IMR-90 (cell line): ENCODE results near the gene INF2. TPM values are rescaled to one million over a fixed set of nuclear protein-coding genes. Genes with fewer than 3 reads are reported as not detected.
A peak's percentile ranks its signal among the peaks of the same experiment; 100 is the strongest.

ENCODE experiments used
- ATAC-seq: fragments of 200-7000 bp; cut with Tn5 transposase; 2 replicates; pipeline ENCODE4 v1.9.1; 2020; ENCODE audit warnings: low read depth, mild to moderate bottlenecking, moderate library complexity
- BruUV-seq: library from RNA; stranded (reverse); fragments of 400-500 nt; replicated peaks from 2 replicates; lab custom pipeline; 2021; lab: Mats Ljungman, UMichigan
- CTCF ChIA-PET: fragments of 300-600 bp; formaldehyde crosslinking; extraction: SDS; loops from one replicate; lab custom pipeline; 2021; ENCODE audit warnings: antibody characterized with exemption; lab: Yijun Ruan, JAX
- POLR2A ChIA-PET: fragments of 300-600 bp; sonication (Branson Sonifier 250); formaldehyde crosslinking; loops from one replicate; lab custom pipeline; 2022; ENCODE audit warnings: antibody characterized with exemption; ENCODE audit not compliant: unreplicated experiment; lab: Charles Lee
- DNase-seq: peaks from one replicate; pipeline ENCODE4 v3.0.0; 2013
- H2AFZ ChIP-seq: replicated peaks from 2 replicates; pipeline ENCODE3; 2013; ENCODE audit warnings: low read length, mild to moderate bottlenecking; ENCODE audit not compliant: poor library complexity
- H2AK5ac ChIP-seq: 2 replicates; pipeline ENCODE4 v1.6.1; 2013; ENCODE audit warnings: low read depth, low read length, inconsistent platforms
- H2AK9ac ChIP-seq: replicated peaks from 2 replicates; pipeline ENCODE3; 2013; ENCODE audit warnings: mild to moderate bottlenecking, low read depth, low read length, moderate library complexity; ENCODE audit not compliant: poor library complexity
- H2BK120ac ChIP-seq: 2 replicates; pipeline ENCODE4 v1.6.1; 2013; ENCODE audit warnings: low read depth, low read length, inconsistent platforms
- H2BK15ac ChIP-seq: 3 replicates; pipeline ENCODE4 v1.6.1; 2013; ENCODE audit warnings: low read depth, low read length, inconsistent platforms
- H2BK20ac ChIP-seq: 2 replicates; pipeline ENCODE4 v1.6.1; 2013; ENCODE audit warnings: low read depth, mild to moderate bottlenecking, inconsistent platforms, low read length, moderate library complexity
- H2BK5ac ChIP-seq: 2 replicates; pipeline ENCODE4 v1.6.1; 2013; ENCODE audit warnings: mild to moderate bottlenecking, low read depth, low read length, inconsistent platforms; ENCODE audit not compliant: poor library complexity, severe bottlenecking
- H3K14ac ChIP-seq: replicated peaks from 2 replicates; pipeline ENCODE4 v1.6.1; 2013; ENCODE audit warnings: low read depth, low read length, inconsistent platforms
- H3K18ac ChIP-seq: 2 replicates; pipeline ENCODE4 v1.6.1; 2013; ENCODE audit warnings: low read depth, low read length, control low read depth
- H3K23ac ChIP-seq: 2 replicates; pipeline ENCODE4 v1.6.1; 2013; ENCODE audit warnings: low read depth, low read length, inconsistent platforms
- H3K27ac ChIP-seq: 2 replicates; pipeline ENCODE4 v1.5.1; 2013; ENCODE audit warnings: mild to moderate bottlenecking, control low read depth, low read length; ENCODE audit not compliant: insufficient read depth
- H3K27me3 ChIP-seq: 2 replicates; pipeline ENCODE4 v1.6.1; 2013; ENCODE audit warnings: low read length; ENCODE audit not compliant: control insufficient read depth, insufficient read depth
- H3K36me3 ChIP-seq: 2 replicates; pipeline ENCODE4 v1.6.1; 2013; ENCODE audit warnings: low read length, mixed read lengths; ENCODE audit not compliant: control insufficient read depth, insufficient read depth
- H3K4ac ChIP-seq: 2 replicates; pipeline ENCODE4 v1.6.1; 2013; ENCODE audit warnings: low read depth, low read length, inconsistent platforms
- H3K4me1 ChIP-seq: 2 replicates; pipeline ENCODE4 v1.6.1; 2013; ENCODE audit warnings: low read length, mixed read lengths; ENCODE audit not compliant: control insufficient read depth, insufficient read depth
- H3K4me2 ChIP-seq: 2 replicates; pipeline ENCODE4 v1.6.1; 2013; ENCODE audit warnings: low read depth, mild to moderate bottlenecking, control low read depth, low read length, moderate library complexity
- H3K4me3 ChIP-seq: 2 replicates; pipeline ENCODE4 v1.5.1; 2013; ENCODE audit warnings: low read depth, mild to moderate bottlenecking, control low read depth, low read length, moderate library complexity; ENCODE audit not compliant: insufficient read depth
- H3K56ac ChIP-seq: 2 replicates; pipeline ENCODE4 v1.6.1; 2013; ENCODE audit warnings: low read length, inconsistent platforms; ENCODE audit not compliant: insufficient read depth; ENCODE audit errors: extremely low read depth
- H3K79me1 ChIP-seq, 2 experiments: 2 replicates each; pipeline ENCODE4 v1.6.1; 2013; ENCODE audit warnings: low read length in 2 of 2, inconsistent platforms in 1 of 2, low read depth in 1 of 2
- H3K9ac ChIP-seq: 2 replicates; pipeline ENCODE4 v1.6.1; 2013; ENCODE audit warnings: low read depth, low read length, control low read depth
- H3K9me1 ChIP-seq: 2 replicates; pipeline ENCODE4 v1.6.1; 2013; ENCODE audit warnings: low read length, inconsistent platforms; ENCODE audit not compliant: insufficient read depth
- H3K9me3 ChIP-seq: 2 replicates; pipeline ENCODE4 v1.6.1; 2013; ENCODE audit warnings: low read length; ENCODE audit not compliant: control insufficient read depth, insufficient read depth
- H4K20me1 ChIP-seq: 2 replicates; pipeline ENCODE4 v1.6.1; 2013; ENCODE audit warnings: low read length, inconsistent platforms; ENCODE audit not compliant: insufficient read depth
- H4K5ac ChIP-seq: 2 replicates; pipeline ENCODE4 v1.6.1; 2013; ENCODE audit warnings: mild to moderate bottlenecking, low read depth, low read length, control low read depth
- H4K8ac ChIP-seq, 2 experiments: 2 replicates each; pipeline ENCODE4 v1.6.1; 2013; ENCODE audit warnings: low read depth in 2 of 2, low read length in 2 of 2, control low read depth in 1 of 2, inconsistent platforms in 1 of 2
- H4K91ac ChIP-seq: 2 replicates; pipeline ENCODE4 v1.6.1; 2013; ENCODE audit warnings: low read depth, low read length, inconsistent platforms; ENCODE audit not compliant: insufficient read depth
- BHLHE40 ChIP-seq: fragments of 150-350 bp; IDR thresholded peaks from 2 replicates; pipeline ENCODE4 v1.6.1; 2016; ENCODE audit warnings: mild to moderate bottlenecking, low read depth, low read length
- CEBPB ChIP-seq: IDR thresholded peaks from 2 replicates; pipeline ENCODE4 v1.6.1; 2012; ENCODE audit warnings: low read depth, low read length, improper control_type of control experiment
- CHD1 ChIP-seq: IDR thresholded peaks from 2 replicates; pipeline ENCODE4 v1.6.1; 2012; ENCODE audit warnings: low read depth, low read length, improper control_type of control experiment
- MAFK ChIP-seq: IDR thresholded peaks from 2 replicates; pipeline ENCODE4 v1.6.1; 2012; ENCODE audit warnings: low read depth, low read length, improper control_type of control experiment
- MAZ ChIP-seq: IDR thresholded peaks from 2 replicates; pipeline ENCODE4 v1.6.1; 2012; ENCODE audit warnings: low read depth, mild to moderate bottlenecking, low read length, improper control_type of control experiment, moderate library complexity, borderline replicate concordance
- POLR2A ChIP-seq: IDR thresholded peaks from 2 replicates; pipeline ENCODE4 v1.6.1; 2012; ENCODE audit warnings: mild to moderate bottlenecking, low read depth, low read length
- RAD21 ChIP-seq: IDR thresholded peaks from 2 replicates; pipeline ENCODE4 v1.6.1; 2012; ENCODE audit warnings: low read length, improper control_type of control experiment
- RCOR1 ChIP-seq: IDR thresholded peaks from 2 replicates; pipeline ENCODE4 v1.6.1; 2012; ENCODE audit warnings: mild to moderate bottlenecking, low read length, improper control_type of control experiment; ENCODE audit not compliant: insufficient replicate concordance
- RFX5 ChIP-seq: IDR thresholded peaks from 2 replicates; pipeline ENCODE4 v1.8.0; 2012; ENCODE audit warnings: low read depth, mild to moderate bottlenecking, low read length, moderate library complexity
- WGBS, 2 experiments: methylation state at CpG; one replicate each; pipeline versions ENCODE4 v1.1.5 to v1.1.7; 2013; ENCODE audit warnings: missing lambda C conversion rate in 2 of 2; ENCODE audit not compliant: insufficient read length in 1 of 2; ENCODE audit errors: extremely low coverage in 2 of 2; 5-methylcytosine and 5-hydroxymethylcytosine counted together
- dilution Hi-C: fragments of 300-500 bp; cut with HindIII; formaldehyde crosslinking; loops from one replicate; pipeline ENCODE4 v1.14.3; 2018; ENCODE audit warnings: low sequenced_read_pairs; ENCODE audit not compliant: unreplicated experiment
- in situ Hi-C: fragments of 300-500 bp; cut with MboI; formaldehyde crosslinking; loops from 3 replicates; pipeline ENCODE4 v1.14.3; 2019; ENCODE audit warnings: low sequenced_read_pairs, inconsistent platforms, mixed read lengths
- intact Hi-C: fragments of 100-400 bp; cut with micrococcal nuclease; formaldehyde crosslinking; loops from 2 replicates; pipeline ENCODE4 v1.10.0; 2022
- microRNA-seq, 2 experiments: library from miRNA; stranded (forward) in 1 of 2; unstranded in 1 of 2; fragments of 10-50 nt in 1 of 2; fragments of <30 nt in 1 of 2; gene quantifications in 1 of 2; microRNA quantifications in 1 of 2; one replicate each; pipeline versions ENCODE3 to v1.1.0; 2013 to 2020; ENCODE audit not compliant: insufficient read depth in 1 of 2, insufficient read length in 1 of 2, unreplicated experiment in 1 of 2
- polyA plus RNA-seq, 3 experiments: library from polyadenylated mRNA; depleted of rRNA; stranded (reverse); fragments of >200 nt; gene quantifications; 2 replicates each; pipeline ENCODE4 v1.2.3, GENCODE V29; 2012; ENCODE audit warnings: low replicate concordance in 1 of 3
- small RNA-seq, 5 experiments: library from RNA; depleted of rRNA; stranded (forward); fragments of <200 nt; gene quantifications; one replicate each; pipeline ENCODE3, GENCODE V24; 2012
- total RNA-seq: library from RNA; depleted of rRNA; stranded (reverse); fragments of >200 nt; gene quantifications from 2 replicates; pipeline ENCODE4 v1.2.3, GENCODE V29; 2012; rRNA removed

INF2 gene
- total and polyA plus RNA-seq, 2 of the 4 experiments (the other 2 are of a cell fraction) = 16.8 to 62.1 TPM

DNA sequence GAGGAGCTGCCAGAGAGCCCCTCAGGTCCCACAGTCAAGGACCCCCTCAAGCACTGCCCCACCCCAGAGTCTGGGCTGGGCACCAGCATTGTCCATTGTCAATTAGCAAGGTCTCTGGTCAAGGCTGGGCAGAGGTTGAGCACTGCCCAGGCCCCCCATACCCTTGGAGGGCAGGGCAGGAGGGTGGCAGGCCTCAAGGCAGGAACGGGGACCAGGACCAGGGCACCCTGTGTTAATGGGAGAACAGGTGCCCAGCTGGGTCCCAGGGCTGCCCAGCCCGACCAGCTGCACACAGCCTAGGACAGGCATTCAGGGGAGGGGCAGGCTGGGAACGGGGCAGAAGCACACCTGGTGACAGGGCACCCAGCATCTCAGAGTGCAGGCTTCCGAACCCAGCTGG is 82.0 kb downstream of the INF2 start:
- ATAC-seq (no peak), DNase-seq (no peak)
- no peaks in the 10 kb centered on the region; the same call in 1 of the 2 replicates for H3K9me3 ChIP-seq
- no CpG with 5 or more reads among the region's 4 CpGs for WGBS, 2 experiments
- POLR2A ChIA-PET = no interaction called here
- no peak overlapping the region for H4K8ac ChIP-seq
- H3K56ac ChIP-seq = no peak overlapping the region
- H2BK5ac ChIP-seq = no peak overlapping the region
- BruUV-seq = no TSS peak
- in situ Hi-C loops = no loop called here
- H3K27me3 ChIP-seq = no peaks in the 10 kb centered on the region
- peak overlapping the region; percentile 28 for H2AK9ac ChIP-seq
- H3K9me1 ChIP-seq = no peaks in the 10 kb centered on the region
- no peak overlapping the region for H3K23ac ChIP-seq
- no peak overlapping the region for H3K14ac ChIP-seq
- H3K4me2 ChIP-seq = no peak overlapping the region
- no peak overlapping the region for H2AFZ ChIP-seq
- no peak overlapping the region for H3K18ac ChIP-seq
- TF ChIP-seq RFX5 (no peak), MAFK (no peak), CHD1 (no peak), RAD21 (no peak), MAZ (no peak), BHLHE40 (no peak), RCOR1 (no peak), POLR2A (no peak), CEBPB (no peak)
- H3K4ac ChIP-seq = no peak overlapping the region
- CTCF ChIA-PET = interaction anchor here (1.2 to 1.6 kb wide), 2 partner anchors 18 to 56 kb away, joined by 4 to 5 read pairs; partner anchors contain the start of gene SIVA1
- peaks cover 52% of the 10 kb centered on the region for H3K36me3 ChIP-seq
- peaks cover 0 to 18% of the 10 kb centered on the region in 2 experiments; a peak in 1 of 4 replicates for H3K79me1 ChIP-seq
- peaks cover 22% of the 10 kb centered on the region for H4K20me1 ChIP-seq
- H3K4me3 ChIP-seq = no peak overlapping the region
- no peak overlapping the region for H4K91ac ChIP-seq
- H3K4me1 ChIP-seq = peaks cover 5% of the 10 kb centered on the region
- dilution Hi-C loops = no loop called here
- H2BK20ac ChIP-seq = no peak overlapping the region
- H4K5ac ChIP-seq = no peak overlapping the region
- intact Hi-C loops = no loop called here
- no peak overlapping the region for H2AK5ac ChIP-seq
- H2BK120ac ChIP-seq = no peak overlapping the region
- H3K27ac ChIP-seq = no peak overlapping the region
- no peak overlapping the region for H2BK15ac ChIP-seq
- H3K9ac ChIP-seq = no peak overlapping the region

Small RNAs within 50 kb of the gene (microRNA-seq; reads per million reads assigned to microRNA genes)
- 0 reads per million in 2 experiments for gene MIR4710

Small RNAs within 50 kb of the gene (small RNA-seq; reads per million reads assigned to genes)
- gene MIR4710 = 0 to 0.98 (median 0) reads per million in 5 experiments

Other genes starting within 250 kb of the INF2 start
- not detected in 2 replicates for gene C14orf180, start 109.9 kb upstream of the INF2 start, total RNA-seq
- gene C14orf180, start 109.9 kb upstream of the INF2 start, polyA plus RNA-seq (2012; rRNA removed) = not detected in 2 replicates
- not detected in 2 replicates for gene TMEM179, start 84.8 kb upstream of the INF2 start, total RNA-seq
- not detected in 2 replicates for gene TMEM179, start 84.8 kb upstream of the INF2 start, polyA plus RNA-seq (2012; rRNA removed)
- 1.8 and 2.5 TPM in 2 replicates for gene ADSS1, start 34.6 kb downstream of the INF2 start, total RNA-seq
- 3.9 and 5.2 TPM in 2 replicates for gene ADSS1, start 34.6 kb downstream of the INF2 start, polyA plus RNA-seq (2012; rRNA removed)
- gene SIVA1, start 63.5 kb downstream of the INF2 start, total RNA-seq = 132 and 166 TPM in 2 replicates
- 184 and 248 TPM in 2 replicates for gene SIVA1, start 63.5 kb downstream of the INF2 start, polyA plus RNA-seq (2012; rRNA removed)
- gene AKT1, start 106.1 kb downstream of the INF2 start, total RNA-seq = 182 and 193 TPM in 2 replicates
- gene AKT1, start 106.1 kb downstream of the INF2 start, polyA plus RNA-seq (2012; rRNA removed) = 221 and 242 TPM in 2 replicates
- 1.1 and 1.3 TPM in 2 replicates for gene ZBTB42, start 111.5 kb downstream of the INF2 start, total RNA-seq
- gene ZBTB42, start 111.5 kb downstream of the INF2 start, polyA plus RNA-seq (2012; rRNA removed) = 2.3 and 3.6 TPM in 2 replicates
- gene CEP170B, start 175.7 kb downstream of the INF2 start, total RNA-seq = 3.6 and 4.2 TPM in 2 replicates
- gene CEP170B, start 175.7 kb downstream of the INF2 start, polyA plus RNA-seq (2012; rRNA removed) = 13.1 and 17.5 TPM in 2 replicates
- not detected in 2 replicates for gene PLD4, start 235.3 kb downstream of the INF2 start, total RNA-seq
- 0.05 and 0.07 TPM in 2 replicates for gene PLD4, start 235.3 kb downstream of the INF2 start, polyA plus RNA-seq (2012; rRNA removed)